A549 (cell line): ENCODE data around the gene PRSS22. TPM values are rescaled to one million over a fixed set of nuclear protein-coding genes. Genes with fewer than 3 reads are reported as not detected.

Experiments used
- ATAC-seq, 2 experiments: fragments of 200-7000 bp in 1 of 2; fragments of >200 bp in 1 of 2; cut with Nextera tagmentation in 1 of 2; cut with Tn5 transposase in 1 of 2; 3 replicates each; pipeline versions ENCODE4 v1.8.0 to v1.9.1; 2018 to 2020; ENCODE audit warnings: mild to moderate bottlenecking in 1 of 2, moderate library complexity in 1 of 2
- CTCF ChIA-PET: fragments of 300-600 bp; sonication (Branson Sonifier 250); formaldehyde crosslinking; extraction: SDS; loops from one replicate; lab custom pipeline; 2021; ENCODE audit warnings: antibody characterized with exemption, inconsistent platforms; lab: Yijun Ruan, JAX
- POLR2A ChIA-PET: fragments of 350-600 bp; formaldehyde crosslinking; extraction: SDS; loops from one replicate; lab custom pipeline; 2021; ENCODE audit warnings: antibody characterized with exemption, inconsistent platforms; lab: Yijun Ruan, JAX
- DNase-seq, 2 experiments: peaks; one replicate each; pipeline versions ENCODE4 v3.0.0 to v3.0.0-alpha.2; 2011 to 2016; ENCODE audit warnings: low read depth in 1 of 2, low spot score in 1 of 2
- FAIRE-seq: peaks from 2 replicates; lab custom pipeline; 2011; peaks lifted over from hg19 to GRCh38; lab: Jason Lieb, UNC
- H3K27ac ChIP-seq, 2 experiments: fragments of >200 bp; sonication (Bioruptor Twin); formaldehyde crosslinking; 3 replicates each; pipeline ENCODE4 v1.5.1; 2016 to 2017
- H3K4me1 ChIP-seq: fragments of >200 bp; sonication (Bioruptor Twin); formaldehyde crosslinking; 3 replicates; pipeline ENCODE4 v1.6.1; 2016
- H3K4me2 ChIP-seq: fragments of >200 bp; sonication (Bioruptor Twin); formaldehyde crosslinking; 3 replicates; pipeline ENCODE4 v1.6.1; 2016
- H3K4me3 ChIP-seq: fragments of >200 bp; sonication (Bioruptor Twin); formaldehyde crosslinking; 3 replicates; pipeline ENCODE4 v1.5.1; 2016
- H3K9me3 ChIP-seq: fragments of >200 bp; sonication (Bioruptor Twin); formaldehyde crosslinking; 3 replicates; pipeline ENCODE4 v1.6.1; 2016
- BHLHE40 ChIP-seq: IDR thresholded peaks from 2 replicates; pipeline ENCODE4 v1.6.1; 2012; ENCODE audit warnings: low read depth, low read length, inconsistent platforms
- EHMT2 ChIP-seq: fragments of 200-600 bp; sonication (generic); IDR thresholded peaks from 2 replicates; pipeline ENCODE4 v1.6.1; 2016; ENCODE audit warnings: antibody characterized with exemption, low read depth, mild to moderate bottlenecking, moderate library complexity
- EP300 ChIP-seq, 2 experiments: fragments of >200 bp; sonication (Bioruptor Twin); formaldehyde crosslinking; IDR thresholded peaks; 2 replicates in 1 of 2; 3 replicates in 1 of 2; pipeline ENCODE4 v1.6.1; 2016 to 2017
- HOXA7 ChIP-seq: fragments of 250-450 bp; sonication (Bioruptor Pico); IDR thresholded peaks from 2 replicates; pipeline ENCODE4 v1.5.0; 2020; ENCODE audit warnings: mild to moderate bottlenecking, moderate library complexity
- JUN ChIP-seq, 2 experiments: fragments of >200 bp; sonication (Bioruptor Twin); formaldehyde crosslinking; IDR thresholded peaks; 2 replicates in 1 of 2; 3 replicates in 1 of 2; pipeline ENCODE4 v1.6.1; 2016 to 2017
- MAZ ChIP-seq: fragments of 150-350 bp; IDR thresholded peaks from 2 replicates; pipeline ENCODE4 v1.6.1; 2014; ENCODE audit warnings: antibody characterized with exemption, low read depth, low read length, borderline replicate concordance
- RAD21 ChIP-seq, 2 experiments: fragments of >200 bp in 1 of 2; sonication (Bioruptor Twin) in 1 of 2; formaldehyde crosslinking in 1 of 2; IDR thresholded peaks in 1 of 2; conservative IDR thresholded peaks in 1 of 2; 2 replicates in 1 of 2; 3 replicates in 1 of 2; pipeline ENCODE4 v1.6.1; 2012 to 2018; ENCODE audit warnings: inconsistent platforms in 1 of 2
- RNF2 ChIP-seq: fragments of 200-600 bp; sonication (generic); IDR thresholded peaks from 2 replicates; pipeline ENCODE4 v1.6.1; 2016; ENCODE audit warnings: low read depth, mild to moderate bottlenecking, antibody characterized with exemption, moderate library complexity, borderline replicate concordance
- SMC3 ChIP-seq: fragments of >200 bp; sonication (Bioruptor Twin); formaldehyde crosslinking; IDR thresholded peaks from 3 replicates; pipeline ENCODE4 v1.6.1; 2018; ENCODE audit warnings: inconsistent platforms
- SREBF2 ChIP-seq: fragments of 450-650 bp; IDR thresholded peaks from 2 replicates; pipeline ENCODE4 v1.6.1; 2014; ENCODE audit warnings: mild to moderate bottlenecking, moderate library complexity
- ZNF302 ChIP-seq: fragments of 250-450 bp; sonication (Bioruptor Pico); IDR thresholded peaks from 2 replicates; pipeline ENCODE4 v1.9.0; 2021; ENCODE audit warnings: inconsistent platforms, mild to moderate bottlenecking, moderate library complexity
- WGBS: methylation state at CpG from one replicate; pipeline ENCODE4 v1.1.6; 2017; ENCODE audit errors: missing lambda C conversion rate; 5-methylcytosine and 5-hydroxymethylcytosine counted together
- polyA plus RNA-seq, 4 experiments: library from polyadenylated mRNA; depleted of rRNA in 3 of 4; stranded (reverse); fragments of >200 nt; fragmentation: RNase III in 1 of 4; extraction: RNeasy Plus Mini Kit Qiagen cat#74134 plus additional on column Dnase treatment in 1 of 4; gene quantifications; 2 replicates in 3 of 4; 3 replicates in 1 of 4; pipeline ENCODE4 v1.2.3, GENCODE V29; 2011 to 2017
- TF ChIP-seq, protein P1 (sequence below): fragments of >200 bp; sonication (Bioruptor Twin); formaldehyde crosslinking; IDR thresholded peaks from 3 replicates; pipeline ENCODE4 v1.6.1; 2016
- TF ChIP-seq, protein P2 (sequence below): IDR thresholded peaks from 2 replicates; pipeline ENCODE4 v1.6.1; 2012; ENCODE audit warnings: low read depth, borderline replicate concordance
- TF ChIP-seq, protein P3 (sequence below): fragments of 250-450 bp; sonication (Bioruptor Pico); IDR thresholded peaks from 2 replicates; pipeline ENCODE4 v1.5.0; 2021; ENCODE audit warnings: mild to moderate bottlenecking, moderate library complexity, borderline replicate concordance
- TF ChIP-seq, protein P4 (sequence below): fragments of >200 bp; sonication (Bioruptor Twin); formaldehyde crosslinking; IDR thresholded peaks from 3 replicates; pipeline ENCODE4 v1.5.1; 2016
- TF ChIP-seq, protein P5 (sequence below): IDR thresholded peaks from 2 replicates; pipeline ENCODE4 v1.6.1; 2012

Gene PRSS22
- polyA plus RNA-seq, 2 of the 4 experiments (the other 2 are of a cell fraction) = 0.10 TPM; not detected in 1

DNA sequence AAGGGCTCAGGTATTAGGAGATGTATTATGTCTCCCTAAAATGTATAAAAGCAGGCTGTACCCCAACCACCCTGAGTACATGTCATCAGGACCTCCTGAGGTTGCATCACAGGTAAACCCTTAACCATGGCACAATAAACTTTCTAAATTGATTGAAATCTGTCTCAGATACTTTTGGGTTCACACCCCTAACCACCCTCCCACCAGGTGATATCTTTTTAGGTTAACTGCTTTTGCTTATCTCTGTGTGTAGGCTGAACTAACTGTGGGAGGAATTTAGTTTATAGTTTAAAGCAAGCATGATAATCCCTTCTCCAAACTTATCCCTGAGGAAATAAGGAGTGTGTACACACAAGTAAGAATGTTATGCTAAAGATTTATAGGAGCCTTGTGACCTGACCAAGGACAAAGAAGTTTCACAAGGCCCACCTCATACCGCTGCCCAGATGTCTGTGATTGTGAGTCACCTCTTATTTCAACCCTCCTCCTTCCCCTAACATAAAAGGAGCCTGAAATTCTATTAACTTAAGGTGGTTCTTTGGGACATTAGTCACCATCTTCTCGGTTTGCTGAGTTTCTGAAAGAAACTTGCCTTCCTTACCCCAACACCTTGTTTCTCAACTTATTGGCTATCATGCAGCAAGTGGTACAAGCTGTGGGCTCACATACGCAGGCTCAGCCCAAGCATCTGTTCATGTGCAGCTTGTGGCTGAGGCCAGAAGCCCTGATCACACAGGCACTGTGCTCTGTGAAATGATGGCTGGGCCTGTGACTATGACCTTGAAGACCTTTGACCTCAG lies 11.3 kb downstream of the PRSS22 start (continued):
- TF ChIP-seq HOXA7 (CRISPR knock-in tag) (no peak), SREBF2 (no peak), BHLHE40 (no peak), SMC3 (0 out of 3 replicates have a peak, but pooled peaks have one; percentile 31), RNF2 (no peak), ZNF302 (CRISPR knock-in tag) (no peak), RAD21 (conservative IDR thresholded peaks at IDR 0.05 in 1 of 2, IDR thresholded peaks at IDR 0.05 in 1 of 2) (no peak), MAZ (no peak), EP300 (IDR thresholded peaks at IDR 0.05) (peak; percentile 84 to 90; a peak in 2 of 5 replicates)
- TF ChIP-seq, protein P1, sequence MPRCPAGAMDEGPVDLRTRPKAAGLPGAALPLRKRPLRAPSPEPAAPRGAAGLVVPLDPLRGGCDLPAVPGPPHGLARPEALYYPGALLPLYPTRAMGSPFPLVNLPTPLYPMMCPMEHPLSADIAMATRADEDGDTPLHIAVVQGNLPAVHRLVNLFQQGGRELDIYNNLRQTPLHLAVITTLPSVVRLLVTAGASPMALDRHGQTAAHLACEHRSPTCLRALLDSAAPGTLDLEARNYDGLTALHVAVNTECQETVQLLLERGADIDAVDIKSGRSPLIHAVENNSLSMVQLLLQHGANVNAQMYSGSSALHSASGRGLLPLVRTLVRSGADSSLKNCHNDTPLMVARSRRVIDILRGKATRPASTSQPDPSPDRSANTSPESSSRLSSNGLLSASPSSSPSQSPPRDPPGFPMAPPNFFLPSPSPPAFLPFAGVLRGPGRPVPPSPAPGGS = peak; percentile 74; the same call in 1 of the 3 replicates
- TF ChIP-seq, protein P2, sequence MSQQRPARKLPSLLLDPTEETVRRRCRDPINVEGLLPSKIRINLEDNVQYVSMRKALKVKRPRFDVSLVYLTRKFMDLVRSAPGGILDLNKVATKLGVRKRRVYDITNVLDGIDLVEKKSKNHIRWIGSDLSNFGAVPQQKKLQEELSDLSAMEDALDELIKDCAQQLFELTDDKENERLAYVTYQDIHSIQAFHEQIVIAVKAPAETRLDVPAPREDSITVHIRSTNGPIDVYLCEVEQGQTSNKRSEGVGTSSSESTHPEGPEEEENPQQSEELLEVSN = no peak
- TF ChIP-seq, protein P3, sequence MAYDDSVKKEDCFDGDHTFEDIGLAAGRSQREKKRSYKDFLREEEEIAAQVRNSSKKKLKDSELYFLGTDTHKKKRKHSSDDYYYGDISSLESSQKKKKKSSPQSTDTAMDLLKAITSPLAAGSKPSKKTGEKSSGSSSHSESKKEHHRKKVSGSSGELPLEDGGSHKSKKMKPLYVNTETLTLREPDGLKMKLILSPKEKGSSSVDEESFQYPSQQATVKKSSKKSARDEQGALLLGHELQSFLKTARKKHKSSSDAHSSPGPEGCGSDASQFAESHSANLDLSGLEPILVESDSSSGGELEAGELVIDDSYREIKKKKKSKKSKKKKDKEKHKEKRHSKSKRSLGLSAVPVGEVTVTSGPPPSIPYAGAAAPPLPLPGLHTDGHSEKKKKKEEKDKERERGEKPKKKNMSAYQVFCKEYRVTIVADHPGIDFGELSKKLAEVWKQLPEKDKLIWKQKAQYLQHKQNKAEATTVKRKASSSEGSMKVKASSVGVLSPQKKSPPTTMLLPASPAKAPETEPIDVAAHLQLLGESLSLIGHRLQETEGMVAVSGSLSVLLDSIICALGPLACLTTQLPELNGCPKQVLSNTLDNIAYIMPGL (CRISPR knock-in tag) = no peak

DNA sequence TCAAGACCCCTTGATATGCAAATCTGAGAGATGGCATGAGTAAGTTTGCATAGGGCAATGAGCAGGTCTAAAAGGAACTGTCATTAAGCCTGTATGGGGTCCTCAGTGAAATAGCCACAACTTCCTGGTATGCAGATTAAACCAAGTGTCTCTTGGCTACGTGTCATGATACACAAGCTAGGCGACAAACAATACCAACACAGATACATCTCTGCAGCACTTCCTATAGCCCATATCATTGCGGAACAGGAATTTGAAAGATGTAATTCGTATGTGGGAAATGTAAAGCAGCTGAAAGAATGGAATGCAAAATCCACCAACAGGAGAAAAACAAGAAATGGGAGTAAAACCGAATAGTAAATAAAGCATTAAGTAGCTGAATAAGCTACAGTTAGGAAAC lies 12.9 kb downstream of the PRSS22 start:
- H3K4me3 ChIP-seq = no peak overlapping the region
- CTCF ChIA-PET = interaction anchor here (0.5 to 5.1 kb wide), 7 partner anchors 10 to 82 kb away, joined by 3 to 55 read pairs (median 5); no protein-coding TSS in a partner anchor
- peaks cover 27% of the 10 kb centered on the region for H3K4me1 ChIP-seq
- DNase-seq = no peak
- peak; percentile 18 for FAIRE-seq
- ATAC-seq = no peak
- H3K9me3 ChIP-seq = no peaks in the 10 kb centered on the region
- POLR2A ChIA-PET = no interaction called here
- no peak overlapping the region for H3K4me2 ChIP-seq
- no peak for TF ChIP-seq JUN (IDR thresholded peaks at IDR 0.05)
- no peak for TF ChIP-seq EHMT2
- TF ChIP-seq, protein P4, sequence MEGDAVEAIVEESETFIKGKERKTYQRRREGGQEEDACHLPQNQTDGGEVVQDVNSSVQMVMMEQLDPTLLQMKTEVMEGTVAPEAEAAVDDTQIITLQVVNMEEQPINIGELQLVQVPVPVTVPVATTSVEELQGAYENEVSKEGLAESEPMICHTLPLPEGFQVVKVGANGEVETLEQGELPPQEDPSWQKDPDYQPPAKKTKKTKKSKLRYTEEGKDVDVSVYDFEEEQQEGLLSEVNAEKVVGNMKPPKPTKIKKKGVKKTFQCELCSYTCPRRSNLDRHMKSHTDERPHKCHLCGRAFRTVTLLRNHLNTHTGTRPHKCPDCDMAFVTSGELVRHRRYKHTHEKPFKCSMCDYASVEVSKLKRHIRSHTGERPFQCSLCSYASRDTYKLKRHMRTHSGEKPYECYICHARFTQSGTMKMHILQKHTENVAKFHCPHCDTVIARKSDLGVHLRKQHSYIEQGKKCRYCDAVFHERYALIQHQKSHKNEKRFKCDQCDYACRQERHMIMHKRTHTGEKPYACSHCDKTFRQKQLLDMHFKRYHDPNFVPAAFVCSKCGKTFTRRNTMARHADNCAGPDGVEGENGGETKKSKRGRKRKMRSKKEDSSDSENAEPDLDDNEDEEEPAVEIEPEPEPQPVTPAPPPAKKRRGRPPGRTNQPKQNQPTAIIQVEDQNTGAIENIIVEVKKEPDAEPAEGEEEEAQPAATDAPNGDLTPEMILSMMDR = no peak
- TF ChIP-seq ZNF302 (CRISPR knock-in tag) = no peak
- TF ChIP-seq, protein P5, sequence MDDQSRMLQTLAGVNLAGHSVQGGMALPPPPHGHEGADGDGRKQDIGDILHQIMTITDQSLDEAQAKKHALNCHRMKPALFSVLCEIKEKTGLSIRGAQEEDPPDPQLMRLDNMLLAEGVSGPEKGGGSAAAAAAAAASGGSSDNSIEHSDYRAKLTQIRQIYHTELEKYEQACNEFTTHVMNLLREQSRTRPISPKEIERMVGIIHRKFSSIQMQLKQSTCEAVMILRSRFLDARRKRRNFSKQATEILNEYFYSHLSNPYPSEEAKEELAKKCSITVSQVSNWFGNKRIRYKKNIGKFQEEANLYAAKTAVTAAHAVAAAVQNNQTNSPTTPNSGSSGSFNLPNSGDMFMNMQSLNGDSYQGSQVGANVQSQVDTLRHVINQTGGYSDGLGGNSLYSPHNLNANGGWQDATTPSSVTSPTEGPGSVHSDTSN = no peak
- no peak for TF ChIP-seq RAD21 (conservative IDR thresholded peaks at IDR 0.05 in 1 of 2, IDR thresholded peaks at IDR 0.05 in 1 of 2)
- TF ChIP-seq, all 56 proteins: peak for 0
- 85% methylated on average over 5 of the region's 5 CpGs for WGBS
- H3K27ac ChIP-seq = peak overlapping the region; percentile 78 to 94; a peak in 4 of 6 replicates
